Gastroesophageal sphincter (tissue), 3 donors: ENCODE measurements around the gene ABHD1.

ENCODE experiments used
- CTCF ChIP-seq, 4 experiments: fragments of 200-600 bp in 2 of 4; fragments of 450-650 bp in 2 of 4; sonication (generic) in 1 of 4; IDR thresholded peaks; one replicate each; pipeline ENCODE4 v1.5.1; 2017 to 2019; ENCODE audit warnings: antibody characterized with exemption in 4 of 4, mild to moderate bottlenecking in 2 of 4, moderate library complexity in 2 of 4
- EP300 ChIP-seq: sonication (generic); formaldehyde crosslinking; IDR thresholded peaks from one replicate; pipeline ENCODE4 v1.6.1; 2017; ENCODE audit warnings: antibody characterized with exemption, mild to moderate bottlenecking

DNA sequence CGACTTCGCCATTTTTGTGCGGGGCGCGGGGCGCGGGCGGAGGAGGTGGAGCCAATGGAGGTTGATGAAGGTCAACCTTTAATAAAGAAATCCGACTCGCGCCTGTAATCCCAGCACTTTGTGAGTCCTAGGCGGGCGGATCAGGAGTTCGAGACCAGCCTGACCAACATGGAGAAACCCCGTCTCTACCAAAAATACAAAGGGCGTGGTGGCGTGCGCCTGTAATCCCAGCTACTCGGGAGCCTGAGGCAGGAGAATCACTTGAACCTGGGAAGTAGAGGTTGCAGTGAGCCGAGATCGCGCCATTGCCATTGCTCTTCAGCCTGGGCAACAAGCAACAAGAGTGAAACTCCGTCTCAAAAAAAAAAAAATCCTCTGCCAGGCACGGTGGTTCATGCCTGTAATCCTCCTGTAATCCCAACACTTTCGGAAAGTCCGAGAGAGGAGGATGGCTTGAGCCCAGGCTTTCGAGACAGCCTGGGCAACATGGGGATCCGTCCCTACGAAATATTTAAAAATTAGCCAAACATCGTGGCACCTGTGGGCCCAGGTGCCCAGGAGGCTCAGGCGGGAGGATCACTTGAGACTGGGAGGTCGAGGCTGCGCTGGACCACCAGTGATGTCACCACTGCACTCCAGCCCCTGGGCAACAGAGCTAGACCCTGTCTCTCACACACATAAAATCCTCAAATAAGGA is 11.3 kb downstream of the ABHD1 start:
- TF ChIP-seq CTCF (IDR thresholded peaks at IDR 0.05) (no peak), EP300 (no peak)
